Transverse colon (tissue), 4 donors: ENCODE measurements around the gene TRAFD1. TPM values are rescaled to one million over a fixed set of nuclear protein-coding genes. Genes with fewer than 3 reads are reported as not detected.

Experiments
- DNase-seq: peaks from one replicate; pipeline ENCODE4 v3.0.0-alpha.2; 2019
- H3K27ac ChIP-seq, 4 donors: fragments of 200-600 bp; sonication (generic); 2 replicates each; pipeline ENCODE4 v1.5.1; 2016 to 2018; ENCODE audit warnings: inconsistent platforms in 4 of 4
- H3K27me3 ChIP-seq: fragments of 200-600 bp; sonication (generic); 2 replicates; pipeline ENCODE4 v1.5.1; 2017; ENCODE audit warnings: inconsistent platforms
- H3K36me3 ChIP-seq, 4 donors: fragments of 200-600 bp; sonication (generic); 2 replicates each; pipeline ENCODE4 v1.5.1; 2017 to 2019; ENCODE audit warnings: inconsistent platforms in 4 of 4
- H3K4me1 ChIP-seq, 4 donors: fragments of 200-600 bp; sonication (generic); 2 replicates each; pipeline ENCODE4 v1.5.1; 2017 to 2020; ENCODE audit warnings: inconsistent platforms in 4 of 4
- H3K4me3 ChIP-seq, 4 donors: fragments of 200-600 bp; sonication (generic); 1 replicate in 1 of 4; 2 replicates in 3 of 4; pipeline versions ENCODE4 v1.5.1 to v1.6.1; 2017 to 2019; ENCODE audit warnings: inconsistent platforms in 4 of 4
- H3K9me3 ChIP-seq, 2 donors: fragments of 200-600 bp; sonication (generic); 2 replicates each; pipeline ENCODE4 v1.5.1; 2017 to 2019; ENCODE audit warnings: inconsistent platforms in 2 of 2
- EP300 ChIP-seq: sonication (generic); formaldehyde crosslinking; IDR thresholded peaks from one replicate; pipeline ENCODE4 v1.6.1; 2017; ENCODE audit warnings: antibody characterized with exemption, low read depth
- POLR2A ChIP-seq: fragments of 450-650 bp; IDR thresholded peaks from one replicate; pipeline ENCODE4 v1.6.1; 2016; ENCODE audit warnings: antibody characterized with exemption, mild to moderate bottlenecking, moderate library complexity
- POLR2AphosphoS5 ChIP-seq, 3 donors: sonication (generic); formaldehyde crosslinking; IDR thresholded peaks; one replicate each; pipeline ENCODE4 v1.6.1; 2016; ENCODE audit warnings: antibody characterized with exemption in 3 of 3
- WGBS, 2 donors: methylation state at CpG; one replicate each; pipeline ENCODE4 v1.1.5; 2018; ENCODE audit warnings: low coverage in 1 of 2; 5-methylcytosine and 5-hydroxymethylcytosine counted together
- in situ Hi-C, 4 donors: fragments of 200-750 bp; cut with MboI; loops; one replicate each; pipeline versions ENCODE4 v1.15.0 to v1.15.1; 2017; ENCODE audit warnings: low sequenced_read_pairs in 3 of 4, low pct_ligation_motif_present in 1 of 4, low pct_unique_long_range_greater_than_20kb in 1 of 4
- intact Hi-C: fragments of 100-400 bp; cut with DNase I; formaldehyde crosslinking; loops from one replicate; pipeline ENCODE4 v1.15.1; 2023; ENCODE audit warnings: low total_unique reads
- total RNA-seq, 4 donors: library from RNA; depleted of rRNA; stranded (reverse); fragments of >200 nt; gene quantifications; one replicate each; pipeline ENCODE4 v1.1.0, GENCODE V29; 2016
- TF ChIP-seq, protein P1 (sequence below), 5 experiments: fragments of 200-600 bp in 3 of 5; fragments of 450-650 bp in 2 of 5; sonication (generic) in 3 of 5; IDR thresholded peaks; 1 replicate in 2 of 5; 2 replicates in 3 of 5; pipeline ENCODE4 v1.5.1; 2016 to 2017; ENCODE audit warnings: antibody characterized with exemption in 5 of 5, inconsistent platforms in 3 of 5, mild to moderate bottlenecking in 2 of 5, moderate library complexity in 1 of 5

Gene TRAFD1
- total RNA-seq, 4 donors from 2014 or later = 15.3 to 36.8 (median 31.1) TPM

DNA sequence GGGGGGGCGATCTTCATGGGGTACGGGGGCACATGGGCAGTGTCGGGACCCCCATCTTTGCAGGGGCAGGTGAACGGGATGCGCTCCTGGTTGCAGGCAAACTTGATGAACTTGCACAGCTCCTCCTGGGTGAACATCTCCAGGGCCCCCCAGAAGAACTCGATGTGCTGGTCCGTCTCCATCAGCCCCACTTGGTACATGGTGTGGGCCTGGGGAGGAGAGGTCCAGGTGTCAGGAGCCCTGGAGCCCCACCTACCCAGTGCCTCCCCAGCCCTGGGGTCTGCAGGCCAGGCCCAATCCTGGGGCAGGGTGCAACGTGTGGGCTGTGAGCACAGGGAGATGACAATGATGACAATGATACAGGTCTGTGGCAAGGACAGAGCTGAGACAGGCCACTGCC is 37.7 kb downstream of the TRAFD1 start:
- H3K27ac ChIP-seq = no peak overlapping the region
- intact Hi-C loops = no loop called here
- in situ Hi-C loops = no loop called here
- no peaks in the 10 kb centered on the region for H3K9me3 ChIP-seq
- H3K27me3 ChIP-seq = no peaks in the 10 kb centered on the region
- WGBS, 2 donors = 89% methylated on average over 6 of the region's 8 CpGs; no CpG with 5 or more reads in 1 of the 2 donors
- TF ChIP-seq POLR2AphosphoS5 (IDR thresholded peaks at IDR 0.05) (no peak), EP300 (no peak), POLR2A (no peak)
- TF ChIP-seq, protein P1, sequence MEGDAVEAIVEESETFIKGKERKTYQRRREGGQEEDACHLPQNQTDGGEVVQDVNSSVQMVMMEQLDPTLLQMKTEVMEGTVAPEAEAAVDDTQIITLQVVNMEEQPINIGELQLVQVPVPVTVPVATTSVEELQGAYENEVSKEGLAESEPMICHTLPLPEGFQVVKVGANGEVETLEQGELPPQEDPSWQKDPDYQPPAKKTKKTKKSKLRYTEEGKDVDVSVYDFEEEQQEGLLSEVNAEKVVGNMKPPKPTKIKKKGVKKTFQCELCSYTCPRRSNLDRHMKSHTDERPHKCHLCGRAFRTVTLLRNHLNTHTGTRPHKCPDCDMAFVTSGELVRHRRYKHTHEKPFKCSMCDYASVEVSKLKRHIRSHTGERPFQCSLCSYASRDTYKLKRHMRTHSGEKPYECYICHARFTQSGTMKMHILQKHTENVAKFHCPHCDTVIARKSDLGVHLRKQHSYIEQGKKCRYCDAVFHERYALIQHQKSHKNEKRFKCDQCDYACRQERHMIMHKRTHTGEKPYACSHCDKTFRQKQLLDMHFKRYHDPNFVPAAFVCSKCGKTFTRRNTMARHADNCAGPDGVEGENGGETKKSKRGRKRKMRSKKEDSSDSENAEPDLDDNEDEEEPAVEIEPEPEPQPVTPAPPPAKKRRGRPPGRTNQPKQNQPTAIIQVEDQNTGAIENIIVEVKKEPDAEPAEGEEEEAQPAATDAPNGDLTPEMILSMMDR (IDR thresholded peaks at IDR 0.05) = no peak
- no peaks in the 10 kb centered on the region for H3K4me1 ChIP-seq
- H3K36me3 ChIP-seq = peaks cover 0 to 43% (median 18%) of the 10 kb centered on the region in 4 donors
- H3K4me3 ChIP-seq = no peak overlapping the region
- DNase-seq = no peak

DNA sequence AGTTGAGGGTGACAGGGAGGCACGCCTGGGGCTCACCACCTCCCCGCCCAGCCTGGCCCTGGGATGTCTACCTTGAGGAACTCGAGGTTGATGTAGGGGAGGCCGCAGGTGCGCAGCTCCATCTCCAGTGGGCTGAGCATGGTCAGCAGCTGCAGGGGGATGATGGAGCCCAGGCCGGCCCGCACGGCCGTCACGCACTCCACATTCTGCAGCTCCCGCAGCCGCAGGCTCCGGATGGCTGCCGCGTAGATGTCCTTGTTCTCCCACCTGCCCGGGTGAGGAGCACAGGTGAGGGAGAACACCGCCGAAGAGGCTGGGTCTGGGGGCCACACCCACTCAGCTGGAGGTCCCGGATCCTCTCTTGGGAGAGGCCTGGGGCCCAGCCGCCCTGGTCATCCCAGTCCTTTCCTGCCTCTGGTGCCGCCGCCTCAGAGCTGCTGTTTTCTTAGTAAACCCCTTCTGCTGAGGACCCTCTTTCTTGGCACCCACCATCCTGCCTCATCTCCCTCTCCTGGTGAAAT is 38.2 kb downstream of the TRAFD1 start:
- no peak for TF ChIP-seq POLR2AphosphoS5 (IDR thresholded peaks at IDR 0.05)
- no peak for TF ChIP-seq POLR2A
- no peak for TF ChIP-seq EP300
- TF ChIP-seq, protein P1 (IDR thresholded peaks at IDR 0.05) = no peak
- Histone ChIP-seq H3K4me1 (no peaks in the 10 kb centered on the region), H3K27me3 (no peaks in the 10 kb centered on the region), H3K4me3 (no peak overlapping the region), H3K9me3 (no peaks in the 10 kb centered on the region), H3K36me3 (peaks cover 0 to 39% (median 16%) of the 10 kb centered on the region in 4 donors), H3K27ac (no peak overlapping the region)
- 97% methylated on average over 17 of the region's 22 CpGs; no CpG with 5 or more reads in 1 of the 2 donors for WGBS, 2 donors
- intact Hi-C loops = no loop called here
- DNase-seq = no peak
- in situ Hi-C loops = no loop called here

DNA sequence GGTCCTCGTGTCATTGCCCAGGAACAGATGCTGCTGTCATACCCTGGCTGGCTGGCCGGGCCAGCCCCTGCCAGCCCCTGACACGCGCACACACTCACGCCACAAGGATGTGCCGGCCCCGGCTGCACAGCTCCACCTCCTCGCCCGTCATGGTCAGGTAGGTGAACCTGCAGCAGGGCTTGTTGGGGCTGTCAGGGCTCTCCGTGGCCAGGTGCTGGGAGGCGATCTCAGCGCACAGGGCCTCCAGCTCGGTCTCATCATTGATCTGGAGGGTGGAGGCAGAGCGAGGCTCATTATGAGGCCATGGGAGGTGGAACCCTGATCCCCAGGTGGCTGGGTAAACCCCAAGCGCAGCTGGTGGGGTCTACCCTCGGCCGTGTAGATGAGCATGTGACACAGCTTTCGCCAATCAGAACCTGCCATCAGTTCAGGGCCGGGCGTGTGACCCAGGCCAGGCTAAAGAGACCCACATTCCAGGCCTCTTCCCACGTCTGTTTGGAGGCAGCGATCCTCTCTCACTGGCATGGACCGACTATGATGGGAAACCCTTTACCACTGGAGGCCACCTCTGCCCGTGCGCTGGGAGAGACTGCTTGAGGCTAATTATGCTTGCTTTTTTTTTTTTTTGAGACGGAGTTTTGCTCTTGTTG is 38.8 kb downstream of the TRAFD1 start:
- no peak for DNase-seq
- Histone ChIP-seq H3K4me3 (no peak overlapping the region), H3K4me1 (no peaks in the 10 kb centered on the region), H3K27me3 (no peaks in the 10 kb centered on the region), H3K9me3 (no peaks in the 10 kb centered on the region), H3K36me3 (peaks cover 0 to 33% (median 13%) of the 10 kb centered on the region in 4 donors), H3K27ac (no peak overlapping the region)
- in situ Hi-C loops (no loop called here), intact Hi-C loops (no loop called here)
- 86 to 93% methylated on average over 1 to 26 of the region's 26 CpGs for WGBS, 2 donors
- TF ChIP-seq POLR2AphosphoS5 (IDR thresholded peaks at IDR 0.05) (no peak), POLR2A (no peak), EP300 (no peak)
- TF ChIP-seq, protein P1 (IDR thresholded peaks at IDR 0.05) = no peak

DNA sequence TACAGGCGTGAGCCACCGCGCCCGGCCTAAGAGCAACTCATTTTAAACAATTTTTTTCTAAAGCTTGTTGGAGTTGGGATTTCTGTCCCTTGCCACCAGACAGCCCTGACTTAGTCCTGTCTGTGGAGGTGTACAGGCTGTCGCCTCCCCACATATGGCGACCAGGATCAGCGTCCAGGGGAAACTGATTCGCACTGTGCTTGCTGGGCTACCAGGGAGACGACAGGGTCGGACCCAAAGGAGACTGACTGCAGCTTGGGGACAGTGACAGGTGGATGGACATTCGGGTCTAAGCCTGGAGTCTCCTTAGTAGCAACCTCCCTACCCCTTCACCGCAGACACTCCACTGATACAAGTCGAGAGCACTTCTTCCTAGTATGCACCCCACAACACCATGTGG is 40.3 kb downstream of the TRAFD1 start:
- in situ Hi-C loops = no loop called here
- Histone ChIP-seq H3K9me3 (no peaks in the 10 kb centered on the region), H3K4me3 (no peak overlapping the region), H3K27me3 (no peaks in the 10 kb centered on the region), H3K27ac (no peak overlapping the region), H3K4me1 (no peaks in the 10 kb centered on the region), H3K36me3 (peaks cover 0 to 24% (median 6%) of the 10 kb centered on the region in 4 donors)
- DNase-seq = no peak
- TF ChIP-seq EP300 = no peak
- TF ChIP-seq POLR2A = no peak
- TF ChIP-seq, protein P1 (IDR thresholded peaks at IDR 0.05) = no peak
- TF ChIP-seq POLR2AphosphoS5 (IDR thresholded peaks at IDR 0.05) = no peak
- WGBS, 2 donors = 92 to 97% methylated on average over 9 to 13 of the region's 13 CpGs
- intact Hi-C loops = no loop called here
